Calu3 (cell line): ENCODE data around the gene MYBPC1. TPM values are rescaled to one million over a fixed set of nuclear protein-coding genes. Genes with fewer than 3 reads are reported as not detected.

Experiments
- BruUV-seq: library from RNA; stranded (reverse); fragments of 400-500 nt; replicated peaks from 2 replicates; lab custom pipeline; 2021; lab: Mats Ljungman, UMichigan
- CTCF ChIA-PET: fragments of 300-600 bp; sonication (Branson Sonifier 250); formaldehyde crosslinking; loops from one replicate; lab custom pipeline; 2022; ENCODE audit warnings: antibody characterized with exemption; lab: Charles Lee
- DNase-seq: peaks from one replicate; pipeline ENCODE4 v3.0.0; 2022
- H3K27ac Mint-ChIP-seq: one replicate; pipeline ENCODE4 v1.8.0; 2022; ENCODE audit warnings: mixed read lengths; ENCODE audit not compliant: unreplicated experiment
- H3K27me3 Mint-ChIP-seq: one replicate; pipeline ENCODE4 v1.8.0; 2022; ENCODE audit warnings: mixed read lengths; ENCODE audit not compliant: unreplicated experiment
- H3K36me3 Mint-ChIP-seq: one replicate; pipeline ENCODE4 v1.8.0; 2022; ENCODE audit warnings: mild to moderate bottlenecking, moderate library complexity, mixed read lengths; ENCODE audit not compliant: insufficient read depth, unreplicated experiment
- H3K4me1 Mint-ChIP-seq: one replicate; pipeline ENCODE4 v1.8.0; 2022; ENCODE audit warnings: mild to moderate bottlenecking, low read depth, mixed read lengths; ENCODE audit not compliant: unreplicated experiment
- H3K4me3 Mint-ChIP-seq: one replicate; pipeline ENCODE4 v1.8.0; 2022; ENCODE audit warnings: mild to moderate bottlenecking, low read depth, moderate library complexity, mixed read lengths; ENCODE audit not compliant: unreplicated experiment
- H3K9me3 Mint-ChIP-seq: one replicate; pipeline ENCODE4 v1.8.0; 2022; ENCODE audit warnings: low read depth, mixed read lengths; ENCODE audit not compliant: unreplicated experiment
- CTCF ChIP-seq: fragments of 200-600 bp; IDR thresholded peaks from one replicate; pipeline ENCODE4 v1.8.0; 2022; ENCODE audit warnings: antibody characterized with exemption; ENCODE audit not compliant: unreplicated experiment
- intact Hi-C: fragments of 100-400 bp; cut with micrococcal nuclease; formaldehyde crosslinking; loops from one replicate; pipeline ENCODE4 v1.10.0; 2022; ENCODE audit not compliant: unreplicated experiment
- total RNA-seq: library from RNA; stranded (reverse); gene quantifications from 2 replicates; pipeline ENCODE4 v1.2.3, GENCODE V29; 2022

Gene MYBPC1
- total RNA-seq, 1 experiment from 2014 or later = not detected

GRCh38 chr12:101690544-101691098 lies 95.8 kb downstream of the MYBPC1 start:
- Mint-ChIP-seq H3K27ac (no peak overlapping the region), H3K4me3 (no peak overlapping the region)

GRCh38 chr12:101691503-101692096 lies 96.8 kb downstream of the MYBPC1 start:
- Mint-ChIP-seq H3K9me3 (no peaks in the 10 kb centered on the region), H3K27me3 (no peaks in the 10 kb centered on the region), H3K36me3 (peaks cover 4% of the 10 kb centered on the region), H3K27ac (peak overlapping the region; percentile 1), H3K4me3 (no peak overlapping the region), H3K4me1 (peaks cover 24% of the 10 kb centered on the region)
- no TSS peak for BruUV-seq
- TF ChIP-seq CTCF = no peak
- DNase-seq = no peak
- CTCF ChIA-PET = no interaction called here
- intact Hi-C loops = no loop called here

More at GRCh38 chr12:101690544-101691098, 95.8 kb downstream of the MYBPC1 start:
- Mint-ChIP-seq H3K36me3 (no peaks in the 10 kb centered on the region), H3K9me3 (no peaks in the 10 kb centered on the region), H3K4me1 (peaks cover 14% of the 10 kb centered on the region), H3K27me3 (no peaks in the 10 kb centered on the region)
- TF ChIP-seq CTCF = no peak
- CTCF ChIA-PET = no interaction called here
- DNase-seq = no peak
- intact Hi-C loops = no loop called here
- no TSS peak for BruUV-seq

- Mint-ChIP-seq H3K4me1 (peaks cover 31% of the 10 kb centered on the region), H3K27ac (no peak overlapping the region), H3K9me3 (no peaks in the 10 kb centered on the region), H3K27me3 (no peaks in the 10 kb centered on the region), H3K4me3 (no peak overlapping the region), H3K36me3 (peaks cover 30% of the 10 kb centered on the region)
- BruUV-seq = no TSS peak
- DNase-seq = no peak
- intact Hi-C loops = no loop called here
- CTCF ChIA-PET = interaction anchor here (0.5 to 0.6 kb wide), 3 partner anchors 92 to 1959 kb away, joined by 3 to 4 read pairs (median 4); no protein-coding TSS in a partner anchor
- TF ChIP-seq CTCF = no peak
Observed at GRCh38 chr12:101694297-101694848, 99.6 kb downstream of the MYBPC1 start.

- intact Hi-C loops = loop anchor here (5.0 kb wide), 1 partner anchor 78 kb away; no protein-coding TSS in a partner anchor
- CTCF ChIA-PET = interaction anchor here (0.6 kb wide), 1 partner anchor 92 kb away, joined by 3 read pairs; no protein-coding TSS in a partner anchor
- Mint-ChIP-seq H3K27ac (no peak overlapping the region), H3K4me3 (no peak overlapping the region), H3K36me3 (peaks cover 30% of the 10 kb centered on the region), H3K4me1 (peaks cover 37% of the 10 kb centered on the region), H3K27me3 (no peaks in the 10 kb centered on the region), H3K9me3 (no peaks in the 10 kb centered on the region)
- no peak for DNase-seq
- no TSS peak for BruUV-seq
- TF ChIP-seq CTCF = no peak
Observed at GRCh38 chr12:101694986-101695385, 100.2 kb downstream of the MYBPC1 start.
